ENCODE measurements around the gene PFKFB4.

DNA sequence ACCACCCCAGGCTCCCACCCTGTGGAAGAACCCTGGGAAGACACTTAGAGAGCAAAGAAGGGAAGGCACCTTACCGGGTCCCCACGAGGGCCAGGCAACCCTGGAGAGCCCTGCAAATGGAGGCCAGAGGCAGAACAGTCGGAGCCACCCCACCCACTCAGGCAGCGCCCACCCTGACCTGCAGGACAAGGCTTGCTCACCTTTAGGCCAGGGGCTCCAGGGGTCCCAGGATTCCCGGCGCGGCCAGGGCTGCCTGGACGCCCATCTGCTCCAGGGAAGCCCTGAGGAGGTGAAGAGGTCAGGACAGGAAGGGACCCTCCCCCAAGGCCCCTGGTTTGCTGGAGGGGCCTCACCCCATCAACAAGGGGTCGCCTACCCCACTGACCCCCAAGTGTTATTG, 28.2 kb upstream of the PFKFB4 start:
- TF ChIP-seq, protein P1, sequence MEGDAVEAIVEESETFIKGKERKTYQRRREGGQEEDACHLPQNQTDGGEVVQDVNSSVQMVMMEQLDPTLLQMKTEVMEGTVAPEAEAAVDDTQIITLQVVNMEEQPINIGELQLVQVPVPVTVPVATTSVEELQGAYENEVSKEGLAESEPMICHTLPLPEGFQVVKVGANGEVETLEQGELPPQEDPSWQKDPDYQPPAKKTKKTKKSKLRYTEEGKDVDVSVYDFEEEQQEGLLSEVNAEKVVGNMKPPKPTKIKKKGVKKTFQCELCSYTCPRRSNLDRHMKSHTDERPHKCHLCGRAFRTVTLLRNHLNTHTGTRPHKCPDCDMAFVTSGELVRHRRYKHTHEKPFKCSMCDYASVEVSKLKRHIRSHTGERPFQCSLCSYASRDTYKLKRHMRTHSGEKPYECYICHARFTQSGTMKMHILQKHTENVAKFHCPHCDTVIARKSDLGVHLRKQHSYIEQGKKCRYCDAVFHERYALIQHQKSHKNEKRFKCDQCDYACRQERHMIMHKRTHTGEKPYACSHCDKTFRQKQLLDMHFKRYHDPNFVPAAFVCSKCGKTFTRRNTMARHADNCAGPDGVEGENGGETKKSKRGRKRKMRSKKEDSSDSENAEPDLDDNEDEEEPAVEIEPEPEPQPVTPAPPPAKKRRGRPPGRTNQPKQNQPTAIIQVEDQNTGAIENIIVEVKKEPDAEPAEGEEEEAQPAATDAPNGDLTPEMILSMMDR (IDR thresholded peaks at IDR 0.05; ENCODE audit: insufficient read depth, low read length), result no peak
- TF ChIP-seq, protein P2, sequence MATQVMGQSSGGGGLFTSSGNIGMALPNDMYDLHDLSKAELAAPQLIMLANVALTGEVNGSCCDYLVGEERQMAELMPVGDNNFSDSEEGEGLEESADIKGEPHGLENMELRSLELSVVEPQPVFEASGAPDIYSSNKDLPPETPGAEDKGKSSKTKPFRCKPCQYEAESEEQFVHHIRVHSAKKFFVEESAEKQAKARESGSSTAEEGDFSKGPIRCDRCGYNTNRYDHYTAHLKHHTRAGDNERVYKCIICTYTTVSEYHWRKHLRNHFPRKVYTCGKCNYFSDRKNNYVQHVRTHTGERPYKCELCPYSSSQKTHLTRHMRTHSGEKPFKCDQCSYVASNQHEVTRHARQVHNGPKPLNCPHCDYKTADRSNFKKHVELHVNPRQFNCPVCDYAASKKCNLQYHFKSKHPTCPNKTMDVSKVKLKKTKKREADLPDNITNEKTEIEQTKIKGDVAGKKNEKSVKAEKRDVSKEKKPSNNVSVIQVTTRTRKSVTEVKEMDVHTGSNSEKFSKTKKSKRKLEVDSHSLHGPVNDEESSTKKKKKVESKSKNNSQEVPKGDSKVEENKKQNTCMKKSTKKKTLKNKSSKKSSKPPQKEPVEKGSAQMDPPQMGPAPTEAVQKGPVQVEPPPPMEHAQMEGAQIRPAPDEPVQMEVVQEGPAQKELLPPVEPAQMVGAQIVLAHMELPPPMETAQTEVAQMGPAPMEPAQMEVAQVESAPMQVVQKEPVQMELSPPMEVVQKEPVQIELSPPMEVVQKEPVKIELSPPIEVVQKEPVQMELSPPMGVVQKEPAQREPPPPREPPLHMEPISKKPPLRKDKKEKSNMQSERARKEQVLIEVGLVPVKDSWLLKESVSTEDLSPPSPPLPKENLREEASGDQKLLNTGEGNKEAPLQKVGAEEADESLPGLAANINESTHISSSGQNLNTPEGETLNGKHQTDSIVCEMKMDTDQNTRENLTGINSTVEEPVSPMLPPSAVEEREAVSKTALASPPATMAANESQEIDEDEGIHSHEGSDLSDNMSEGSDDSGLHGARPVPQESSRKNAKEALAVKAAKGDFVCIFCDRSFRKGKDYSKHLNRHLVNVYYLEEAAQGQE (IDR thresholded peaks at IDR 0.05; ENCODE audit: insufficient replicate concordance, low read depth), result no peak
- no peak for TF ChIP-seq SPI1 (IDR thresholded peaks at IDR 0.05; ENCODE audit: borderline replicate concordance, low read depth)
